Caco-2 (cell line): ENCODE results near the gene GSS. TPM values are rescaled to one million over a fixed set of nuclear protein-coding genes. Genes with fewer than 3 reads are reported as not detected.

ENCODE experiments used
- BruUV-seq: library from RNA; stranded (reverse); fragments of 400-500 nt; replicated peaks from 2 replicates; lab custom pipeline; 2021; lab: Mats Ljungman, UMichigan
- CTCF ChIA-PET: fragments of 300-600 bp; sonication (Branson Sonifier 250); formaldehyde crosslinking; loops from one replicate; lab custom pipeline; 2022; ENCODE audit warnings: antibody characterized with exemption; lab: Charles Lee
- POLR2A ChIA-PET: fragments of 300-600 bp; sonication (Branson Sonifier 250); formaldehyde crosslinking; loops from one replicate; lab custom pipeline; 2022; ENCODE audit warnings: antibody characterized with exemption; lab: Charles Lee
- DNase-seq, 2 experiments: peaks; one replicate each; pipeline versions ENCODE4 v3.0.0 to v3.0.0-alpha.2; 2020 to 2022
- H3K27me3 ChIP-seq: replicated peaks from 2 replicates; pipeline ENCODE4 v1.6.0; 2011; ENCODE audit warnings: low read length; ENCODE audit not compliant: control insufficient read depth, insufficient read depth
- H3K36me3 ChIP-seq: 2 replicates; pipeline ENCODE4 v1.5.1; 2011; ENCODE audit warnings: low read length; ENCODE audit not compliant: control insufficient read depth, insufficient read depth
- H3K4me1 ChIP-seq: fragments of 250-450 bp; sonication (Bioruptor Pico); 2 replicates; pipeline ENCODE4 v1.5.1; 2020; ENCODE audit warnings: mild to moderate bottlenecking
- H3K4me3 ChIP-seq: 2 replicates; pipeline ENCODE4 v1.5.1; 2011; ENCODE audit warnings: low read depth, mild to moderate bottlenecking, control low read depth, low read length
- H3K9me3 ChIP-seq: fragments of 250-450 bp; sonication (Bioruptor Pico); 2 replicates; pipeline ENCODE4 v1.5.1; 2020; ENCODE audit warnings: mild to moderate bottlenecking, moderate library complexity
- H3K27ac Mint-ChIP-seq: one replicate; pipeline ENCODE4 v1.8.0; 2022; ENCODE audit warnings: mixed read lengths; ENCODE audit not compliant: unreplicated experiment
- H3K27me3 Mint-ChIP-seq: one replicate; pipeline ENCODE4 v1.8.0; 2022; ENCODE audit warnings: mixed read lengths; ENCODE audit not compliant: insufficient read depth, unreplicated experiment
- H3K36me3 Mint-ChIP-seq: one replicate; pipeline ENCODE4 v1.8.0; 2022; ENCODE audit warnings: mild to moderate bottlenecking, mixed read lengths; ENCODE audit not compliant: insufficient read depth, unreplicated experiment
- H3K4me1 Mint-ChIP-seq: one replicate; pipeline ENCODE4 v1.8.0; 2022; ENCODE audit warnings: low read depth, mixed read lengths; ENCODE audit not compliant: unreplicated experiment
- H3K4me3 Mint-ChIP-seq: one replicate; pipeline ENCODE4 v1.8.0; 2022; ENCODE audit warnings: mild to moderate bottlenecking, moderate library complexity, mixed read lengths; ENCODE audit not compliant: unreplicated experiment
- H3K9me3 Mint-ChIP-seq: one replicate; pipeline ENCODE4 v1.8.0; 2022; ENCODE audit warnings: mixed read lengths; ENCODE audit not compliant: unreplicated experiment
- CTCF ChIP-seq, 2 experiments: fragments of 200-600 bp in 1 of 2; IDR thresholded peaks; 1 replicate in 1 of 2; 2 replicates in 1 of 2; pipeline versions ENCODE4 v1.5.1 to v1.8.0; 2011 to 2022; ENCODE audit warnings: antibody characterized with exemption in 1 of 2, control low read depth in 1 of 2, inconsistent platforms in 1 of 2, low read depth in 1 of 2, low read length in 1 of 2, mild to moderate bottlenecking in 1 of 2, moderate library complexity in 1 of 2; ENCODE audit not compliant: insufficient read depth in 1 of 2, severe bottlenecking in 1 of 2, unreplicated experiment in 1 of 2
- intact Hi-C: fragments of 100-400 bp; cut with micrococcal nuclease; formaldehyde crosslinking; loops from one replicate; pipeline ENCODE4 v1.10.0; 2022; ENCODE audit not compliant: unreplicated experiment
- total RNA-seq: library from RNA; stranded (reverse); gene quantifications from 2 replicates; pipeline ENCODE4 v1.2.3, GENCODE V29; 2022

Gene GSS
- total RNA-seq, 1 experiment from 2014 or later = 138 TPM

GRCh38 chr20:34976286-34976685, 20.7 kb upstream of the GSS start:
- no peak for TF ChIP-seq CTCF (IDR thresholded peaks at IDR 0.05; ENCODE audit: insufficient read depth in 1 of 2, low read depth in 1 of 2, low read length in 1 of 2, severe bottlenecking in 1 of 2, unreplicated experiment in 1 of 2)
- Mint-ChIP-seq H3K9me3 (no peaks in the 10 kb centered on the region), H3K4me1 (peaks cover 7% of the 10 kb centered on the region), H3K27me3 (peaks cover 2% of the 10 kb centered on the region), H3K36me3 (no peaks in the 10 kb centered on the region), H3K27ac (no peak overlapping the region), H3K4me3 (no peak overlapping the region)
- H3K9me3 ChIP-seq = no peaks in the 10 kb centered on the region
- CTCF ChIA-PET = interaction anchor here (2.1 kb wide), 1 partner anchor 102 kb away, joined by 7 read pairs; no protein-coding TSS in a partner anchor
- POLR2A ChIA-PET = interaction anchor here (1.5 kb wide), 1 partner anchor 21 kb away, joined by 3 read pairs; the partner anchor contains the start of genes GSS and MYH7B
- no peak for DNase-seq
- H3K4me3 ChIP-seq = no peak overlapping the region
- peaks cover 5% of the 10 kb centered on the region for H3K4me1 ChIP-seq
- no TSS peak for BruUV-seq
- H3K36me3 ChIP-seq = no peaks in the 10 kb centered on the region
- no peaks in the 10 kb centered on the region for H3K27me3 ChIP-seq
- intact Hi-C loops = no loop called here

- peaks cover 5% of the 10 kb centered on the region for H3K4me1 ChIP-seq
- no peaks in the 10 kb centered on the region for H3K9me3 ChIP-seq
- H3K4me3 ChIP-seq = no peak overlapping the region
- Mint-ChIP-seq H3K27ac (no peak overlapping the region), H3K27me3 (peaks cover 2% of the 10 kb centered on the region), H3K4me3 (no peak overlapping the region), H3K36me3 (no peaks in the 10 kb centered on the region), H3K9me3 (no peaks in the 10 kb centered on the region), H3K4me1 (peaks cover 7% of the 10 kb centered on the region)
- H3K27me3 ChIP-seq = no peaks in the 10 kb centered on the region
- intact Hi-C loops = no loop called here
- no peaks in the 10 kb centered on the region for H3K36me3 ChIP-seq
- CTCF ChIA-PET = interaction anchor here (0.6 to 0.8 kb wide), 2 partner anchors 17 to 661 kb away, joined by 6 to 15 read pairs; no protein-coding TSS in a partner anchor
- BruUV-seq = no TSS peak
- TF ChIP-seq CTCF (IDR thresholded peaks at IDR 0.05; ENCODE audit: insufficient read depth in 1 of 2, low read depth in 1 of 2, low read length in 1 of 2, severe bottlenecking in 1 of 2, unreplicated experiment in 1 of 2) = no peak
- no peak for DNase-seq
- POLR2A ChIA-PET = interaction anchor here (0.6 to 0.7 kb wide), 2 partner anchors 29 to 100 kb away, joined by 3 read pairs; no protein-coding TSS in a partner anchor
Measured at GRCh38 chr20:34974246-34974645, 18.6 kb upstream of the GSS start.

- H3K27me3 Mint-ChIP-seq = peaks cover 2% of the 10 kb centered on the region
- H3K4me3 ChIP-seq = no peak overlapping the region
- no peaks in the 10 kb centered on the region for H3K4me1 Mint-ChIP-seq
- H3K9me3 Mint-ChIP-seq = no peaks in the 10 kb centered on the region
- CTCF ChIA-PET = interaction anchor here (1.2 to 2.2 kb wide), 3 partner anchors 16 to 97 kb away, joined by 4 to 10 read pairs (median 8); partner anchors contain the start of genes ACSS2, GSS and MYH7B
- no TSS peak for BruUV-seq
- H3K27ac Mint-ChIP-seq = no peak overlapping the region
- intact Hi-C loops = no loop called here
- no peaks in the 10 kb centered on the region for H3K27me3 ChIP-seq
- no peaks in the 10 kb centered on the region for H3K36me3 ChIP-seq
- H3K9me3 ChIP-seq = no peaks in the 10 kb centered on the region
- POLR2A ChIA-PET = no interaction called here
- no peak for TF ChIP-seq CTCF (IDR thresholded peaks at IDR 0.05; ENCODE audit: insufficient read depth in 1 of 2, low read depth in 1 of 2, low read length in 1 of 2, severe bottlenecking in 1 of 2, unreplicated experiment in 1 of 2)
- H3K4me3 Mint-ChIP-seq = no peak overlapping the region
- no peak for DNase-seq
- no peaks in the 10 kb centered on the region for H3K36me3 Mint-ChIP-seq
- no peaks in the 10 kb centered on the region for H3K4me1 ChIP-seq
Measured at GRCh38 chr20:34971561-34972235, 16.1 kb upstream of the GSS start.
